Type B pancreatic cell (in vitro differentiated cells): ENCODE results near the gene ROM1. TPM values are rescaled to one million over a fixed set of nuclear protein-coding genes. Genes with fewer than 3 reads are reported as not detected.
A peak's percentile ranks its signal among the peaks of the same experiment; 100 is the strongest.

Source experiments
- DNase-seq: peaks from one replicate; pipeline ENCODE4 v3.0.0; 2021; ENCODE audit warnings: mixed read lengths; ENCODE audit not compliant: unreplicated experiment; ENCODE audit errors: extremely low spot score
- H3K27ac Mint-ChIP-seq: 2 replicates; pipeline ENCODE4 v1.8.0; 2021; ENCODE audit warnings: mild to moderate bottlenecking, mixed read lengths
- H3K27me3 Mint-ChIP-seq: 2 replicates; pipeline ENCODE4 v1.8.0; 2021; ENCODE audit warnings: mixed read lengths
- H3K36me3 Mint-ChIP-seq: 2 replicates; pipeline ENCODE4 v1.8.0; 2021; ENCODE audit warnings: mixed read lengths
- H3K4me1 Mint-ChIP-seq: one replicate; pipeline ENCODE4 v1.8.0; 2021; ENCODE audit warnings: mixed read lengths; ENCODE audit not compliant: unreplicated experiment
- H3K4me3 Mint-ChIP-seq: 2 replicates; pipeline ENCODE4 v1.8.0; 2021; ENCODE audit warnings: mild to moderate bottlenecking, mixed read lengths
- H3K9me3 Mint-ChIP-seq: 2 replicates; pipeline ENCODE4 v1.8.0; 2021; ENCODE audit warnings: mixed read lengths
- CTCF ChIP-seq: fragments of 200-600 bp; sonication (generic); conservative IDR thresholded peaks from 2 replicates; pipeline ENCODE4 v1.5.0; 2021; ENCODE audit warnings: antibody characterized with exemption, mild to moderate bottlenecking
- total RNA-seq: library from RNA; stranded (reverse); gene quantifications from 2 replicates; pipeline ENCODE4 v1.2.1, GENCODE V29; 2021; ENCODE audit warnings: low replicate concordance

ROM1 gene
- total RNA-seq, 1 donor from 2014 or later: 1.8 TPM

DNA sequence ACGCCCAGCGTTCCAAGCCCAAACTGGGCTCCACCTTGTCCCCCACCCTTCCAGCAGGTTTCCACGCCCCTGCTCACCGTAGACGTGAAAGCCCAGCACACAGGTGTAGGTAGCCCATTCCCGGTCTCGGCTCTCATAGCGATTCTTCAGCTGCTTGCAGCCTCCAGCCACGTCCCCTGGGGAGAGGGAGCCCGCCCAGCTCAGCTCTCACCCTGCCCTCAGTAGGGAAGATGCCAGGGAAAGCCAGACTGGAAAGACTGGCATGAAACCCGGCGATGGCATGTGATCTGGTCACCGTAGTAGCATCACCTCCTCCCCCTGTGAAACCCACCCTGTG, 10.0 kb upstream of the ROM1 start:
- no peaks in the 10 kb centered on the region for H3K9me3 Mint-ChIP-seq

DNA sequence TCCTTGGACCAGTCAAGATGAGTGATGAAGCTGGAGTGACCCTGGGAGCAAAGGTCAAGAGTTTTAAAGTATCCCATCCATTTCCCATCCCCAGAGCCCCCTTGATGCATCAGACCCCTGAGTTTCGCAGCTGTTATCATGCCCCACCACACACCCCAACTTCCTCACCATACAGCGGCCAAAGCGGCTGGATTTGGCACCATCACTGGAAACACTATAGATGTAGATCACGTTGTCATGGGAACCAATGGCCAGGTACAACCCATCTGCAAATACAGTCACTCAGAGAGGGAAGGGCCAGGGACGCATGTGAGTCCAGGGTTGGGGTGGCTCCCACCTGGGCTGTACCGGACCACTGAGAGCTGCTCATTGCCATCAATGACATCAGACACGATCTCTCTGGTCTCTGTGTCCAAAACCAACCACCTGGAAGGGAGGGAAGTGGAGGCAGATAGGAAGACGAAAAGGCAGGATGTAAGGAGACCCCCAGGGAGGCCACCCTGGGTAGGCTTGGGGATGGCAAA, 9.2 kb upstream of the ROM1 start:
- DNase-seq: no peak
- H3K4me1 Mint-ChIP-seq: peaks cover 54% of the 10 kb centered on the region
- H3K27me3 Mint-ChIP-seq: peaks cover 3% of the 10 kb centered on the region
- H3K4me3 Mint-ChIP-seq: peak overlapping the region; percentile 87
- TF ChIP-seq CTCF: no peak
- H3K9me3 Mint-ChIP-seq: no peaks in the 10 kb centered on the region
- H3K36me3 Mint-ChIP-seq: peaks cover 17% of the 10 kb centered on the region
- peak overlapping the region; percentile 80 for H3K27ac Mint-ChIP-seq

More for the DNA sequence above, 10.0 kb upstream of the ROM1 start:
- Mint-ChIP-seq H3K36me3 (peaks cover 25% of the 10 kb centered on the region), H3K4me3 (peak overlapping the region; percentile 87), H3K27me3 (peaks cover 3% of the 10 kb centered on the region), H3K27ac (peak overlapping the region; percentile 80), H3K4me1 (peaks cover 59% of the 10 kb centered on the region)
- DNase-seq: no peak
- TF ChIP-seq CTCF: no peak

GRCh38 chr11:62604460-62605120, 8.5 kb upstream of the ROM1 start:
- Mint-ChIP-seq H3K9me3 (no peaks in the 10 kb centered on the region), H3K4me3 (peak overlapping the region; percentile 87), H3K36me3 (peaks cover 10% of the 10 kb centered on the region), H3K27ac (peak overlapping the region; percentile 80), H3K4me1 (peaks cover 47% of the 10 kb centered on the region), H3K27me3 (peaks cover 3% of the 10 kb centered on the region)
- no peak for DNase-seq
- no peak for TF ChIP-seq CTCF

- H3K27me3 Mint-ChIP-seq: peaks cover 3% of the 10 kb centered on the region
- no peak overlapping the region for H3K27ac Mint-ChIP-seq
- H3K4me3 Mint-ChIP-seq: no peak overlapping the region
Observed at GRCh38 chr11:62605467-62605866, 7.6 kb upstream of the ROM1 start.

DNA sequence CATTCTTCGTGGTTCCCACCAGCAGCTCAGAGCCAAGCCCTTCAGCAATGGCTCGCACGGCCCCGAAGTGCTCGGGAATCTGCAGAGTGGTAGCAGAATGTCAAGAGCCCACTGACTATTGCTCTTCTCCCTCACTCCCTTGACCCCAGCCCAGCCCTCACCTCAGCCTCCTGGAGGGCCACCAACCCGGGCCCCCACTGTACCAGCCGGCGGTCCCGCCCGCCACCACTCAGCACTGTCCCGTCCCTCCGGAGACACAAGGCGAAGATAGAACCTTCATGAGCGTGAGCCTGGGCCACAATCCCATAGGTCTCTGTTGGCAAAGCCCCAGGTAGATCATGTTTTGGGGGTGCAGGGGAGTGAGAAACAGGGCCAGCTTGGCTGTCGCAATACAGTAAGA, 7.2 kb upstream of the ROM1 start:
- Mint-ChIP-seq H3K27me3 (peaks cover 3% of the 10 kb centered on the region), H3K27ac (no peak overlapping the region), H3K9me3 (no peaks in the 10 kb centered on the region), H3K4me3 (no peak overlapping the region), H3K4me1 (peaks cover 42% of the 10 kb centered on the region), H3K36me3 (no peaks in the 10 kb centered on the region)
- TF ChIP-seq CTCF: no peak
- DNase-seq: no peak

More at GRCh38 chr11:62605467-62605866, 7.6 kb upstream of the ROM1 start:
- H3K36me3 Mint-ChIP-seq: peaks cover 1% of the 10 kb centered on the region
- no peaks in the 10 kb centered on the region for H3K9me3 Mint-ChIP-seq
- peaks cover 41% of the 10 kb centered on the region for H3K4me1 Mint-ChIP-seq
- no peak for DNase-seq
- no peak for TF ChIP-seq CTCF
